CD4-positive, alpha-beta T cell treated with Interleukin-17A for 1 hour (primary cell): ENCODE data around the gene HSD17B1.
A peak's percentile ranks its signal among the peaks of the same experiment; 100 is the strongest.

Source experiments
- DNase-seq: peaks from one replicate; pipeline ENCODE4 v3.0.0-alpha.2; 2020

HSD17B1 gene

GRCh38 chr17:42568341-42569111 lies 15.8 kb downstream of the HSD17B1 start:
- no peak for DNase-seq

GRCh38 chr17:42571435-42572225 lies 18.9 kb downstream of the HSD17B1 start:
- no peak for DNase-seq

- DNase-seq: no peak
Observed at GRCh38 chr17:42573095-42573494, 20.4 kb downstream of the HSD17B1 start.

- DNase-seq: no peak
Observed at GRCh38 chr17:42574463-42574862, 21.7 kb downstream of the HSD17B1 start.

GRCh38 chr17:42577140-42577531 lies 24.4 kb downstream of the HSD17B1 start:
- no peak for DNase-seq

GRCh38 chr17:42577532-42578281 lies 25.0 kb downstream of the HSD17B1 start, which contains the start of gene PSMC3IP:
Gene PSMC3IP (minus strand): TSS chr17:42577729. CDS start chr17:42577686, 43 bp downstream.
- DNase-seq: peak; percentile 92

GRCh38 chr17:42578282-42578869 lies 25.7 kb downstream of the HSD17B1 start:
- peak; percentile 75 for DNase-seq

GRCh38 chr17:42579794-42580551 lies 27.2 kb downstream of the HSD17B1 start:
- no peak for DNase-seq

- DNase-seq: no peak
Observed at GRCh38 chr17:42581744-42582270, 29.1 kb downstream of the HSD17B1 start.

GRCh38 chr17:42584880-42585279 lies 32.2 kb downstream of the HSD17B1 start:
- DNase-seq: no peak

- no peak for DNase-seq
Observed at GRCh38 chr17:42585353-42585752, 32.6 kb downstream of the HSD17B1 start.

- DNase-seq: no peak
Observed at GRCh38 chr17:42586514-42587230, 33.9 kb downstream of the HSD17B1 start.

GRCh38 chr17:42590886-42591285 lies 38.2 kb downstream of the HSD17B1 start:
- DNase-seq: no peak

- no peak for DNase-seq
Observed at GRCh38 chr17:42591411-42591810, 38.7 kb downstream of the HSD17B1 start.

GRCh38 chr17:42596386-42596785 lies 43.7 kb downstream of the HSD17B1 start:
- no peak for DNase-seq

GRCh38 chr17:42598905-42599304 lies 46.2 kb downstream of the HSD17B1 start:
- no peak for DNase-seq

- no peak for DNase-seq
Observed at GRCh38 chr17:42603318-42603717, 50.6 kb downstream of the HSD17B1 start.
